ENCODE data around the gene MYO5B. TPM values are rescaled to one million over a fixed set of nuclear protein-coding genes. Genes with fewer than 3 reads are reported as not detected.
A peak's percentile ranks its signal among the peaks of the same experiment; 100 is the strongest.
"Not testable (repeated sequence)": the region's sequence is repeated elsewhere in the genome, so short reads cannot be mapped to it uniquely, and the experiment has no call there.

Gene MYO5B
- polyA plus RNA-seq, 4 donors: 45.0 to 185 (median 102) TPM

GRCh38 chr18:49901862-49902340 lies 293.0 kb downstream of the MYO5B start:
- Histone ChIP-seq H3K36me3 (ENCODE audit: control insufficient read depth in 3 of 3, insufficient read depth in 2 of 3, low read depth in 1 of 3, low read length in 3 of 3) (peaks cover 0 to 62% (median 5%) of the 10 kb centered on the region in 3 donors), H3K4me3 (ENCODE audit: low read depth in 1 of 3, low read length in 3 of 3) (no peak overlapping the region), H3K27ac (ENCODE audit: low read depth in 1 of 3, low read length in 2 of 3) (no peak overlapping the region), H3K27me3 (ENCODE audit: control insufficient read depth in 3 of 3, insufficient read depth in 3 of 3, low read length in 3 of 3) (peaks cover 0 to 4% (median 0%) of the 10 kb centered on the region in 3 donors), H3K9me3 (ENCODE audit: control insufficient read depth in 2 of 2, insufficient read depth in 1 of 2, low read depth in 1 of 2, low read length in 1 of 2) (no peaks in the 10 kb centered on the region), H3K4me1 (ENCODE audit: control insufficient read depth in 3 of 3, insufficient read depth in 2 of 3, low read depth in 1 of 3, low read length in 2 of 3) (peaks cover 0 to 14% (median 0%) of the 10 kb centered on the region in 3 donors)
- FAIRE-seq: no peak
- no peak for DNase-seq
- 87 to 89% (median 87%) methylated on average over 6 of the region's 6 CpGs for WGBS, 3 donors

GRCh38 chr18:49899657-49900330 lies 295.2 kb downstream of the MYO5B start:
- Histone ChIP-seq H3K4me3 (ENCODE audit: low read depth in 1 of 3, low read length in 3 of 3) (no peak overlapping the region), H3K9me3 (ENCODE audit: control insufficient read depth in 2 of 2, insufficient read depth in 1 of 2, low read depth in 1 of 2, low read length in 1 of 2) (no peaks in the 10 kb centered on the region), H3K27me3 (ENCODE audit: control insufficient read depth in 3 of 3, insufficient read depth in 3 of 3, low read length in 3 of 3) (peaks cover 0 to 4% (median 0%) of the 10 kb centered on the region in 3 donors), H3K36me3 (ENCODE audit: control insufficient read depth in 3 of 3, insufficient read depth in 2 of 3, low read depth in 1 of 3, low read length in 3 of 3) (peaks cover 0 to 66% (median 14%) of the 10 kb centered on the region in 3 donors), H3K27ac (ENCODE audit: low read depth in 1 of 3, low read length in 2 of 3) (no peak overlapping the region), H3K4me1 (ENCODE audit: control insufficient read depth in 3 of 3, insufficient read depth in 2 of 3, low read depth in 1 of 3, low read length in 2 of 3) (no peaks in the 10 kb centered on the region)
- no peak for FAIRE-seq
- 35 to 72% (median 41%) methylated on average over 5 of the region's 5 CpGs for WGBS, 3 donors
- peak in 1 of 2 donors; percentile 13 for DNase-seq

- FAIRE-seq (no peak), DNase-seq (peak; percentile 30 to 74)
- no peaks in the 10 kb centered on the region for H3K9me3 ChIP-seq (ENCODE audit: control insufficient read depth in 2 of 2, insufficient read depth in 1 of 2, low read depth in 1 of 2, low read length in 1 of 2)
- no peaks in the 10 kb centered on the region for H3K4me1 ChIP-seq (ENCODE audit: control insufficient read depth in 3 of 3, insufficient read depth in 2 of 3, low read depth in 1 of 3, low read length in 2 of 3)
- no peak overlapping the region for H3K27ac ChIP-seq (ENCODE audit: low read depth in 1 of 3, low read length in 2 of 3)
- H3K4me3 ChIP-seq (ENCODE audit: low read depth in 1 of 3, low read length in 3 of 3): no peak overlapping the region
- peaks cover 0 to 68% (median 14%) of the 10 kb centered on the region in 3 donors for H3K36me3 ChIP-seq (ENCODE audit: control insufficient read depth in 3 of 3, insufficient read depth in 2 of 3, low read depth in 1 of 3, low read length in 3 of 3)
- peaks cover 0 to 2% (median 0%) of the 10 kb centered on the region in 3 donors for H3K27me3 ChIP-seq (ENCODE audit: control insufficient read depth in 3 of 3, insufficient read depth in 3 of 3, low read length in 3 of 3)
- WGBS, 3 donors: 57 to 75% (median 69%) methylated on average over 7 of the region's 7 CpGs
These were observed 296.5 kb downstream of the MYO5B start for GRCh38 chr18:49898421-49898820.

- H3K36me3 ChIP-seq (ENCODE audit: control insufficient read depth in 3 of 3, insufficient read depth in 2 of 3, low read depth in 1 of 3, low read length in 3 of 3): peaks cover 3 to 63% (median 10%) of the 10 kb centered on the region in 3 donors
- peaks cover 0 to 4% (median 0%) of the 10 kb centered on the region in 3 donors for H3K27me3 ChIP-seq (ENCODE audit: control insufficient read depth in 3 of 3, insufficient read depth in 3 of 3, low read length in 3 of 3)
- H3K4me3 ChIP-seq (ENCODE audit: low read depth in 1 of 3, low read length in 3 of 3): no peak overlapping the region
- DNase-seq (no peak), FAIRE-seq (no peak)
- no peaks in the 10 kb centered on the region for H3K4me1 ChIP-seq (ENCODE audit: control insufficient read depth in 3 of 3, insufficient read depth in 2 of 3, low read depth in 1 of 3, low read length in 2 of 3)
- H3K9me3 ChIP-seq (ENCODE audit: control insufficient read depth in 2 of 2, insufficient read depth in 1 of 2, low read depth in 1 of 2, low read length in 1 of 2): no peaks in the 10 kb centered on the region
- no peak overlapping the region for H3K27ac ChIP-seq (ENCODE audit: low read depth in 1 of 3, low read length in 2 of 3)
- WGBS, 3 donors: 92 to 97% (median 92%) methylated on average over 11 of the region's 11 CpGs
These were observed 300.3 kb downstream of the MYO5B start for GRCh38 chr18:49894517-49895226.

- Histone ChIP-seq H3K9me3 (ENCODE audit: control insufficient read depth in 2 of 2, insufficient read depth in 1 of 2, low read depth in 1 of 2, low read length in 1 of 2) (no peaks in the 10 kb centered on the region), H3K27ac (ENCODE audit: low read depth in 1 of 3, low read length in 2 of 3) (no peak overlapping the region), H3K4me3 (ENCODE audit: low read depth in 1 of 3, low read length in 3 of 3) (no peak overlapping the region), H3K4me1 (ENCODE audit: control insufficient read depth in 3 of 3, insufficient read depth in 2 of 3, low read depth in 1 of 3, low read length in 2 of 3) (no peaks in the 10 kb centered on the region), H3K36me3 (ENCODE audit: control insufficient read depth in 3 of 3, insufficient read depth in 2 of 3, low read depth in 1 of 3, low read length in 3 of 3) (peaks cover 3 to 68% (median 10%) of the 10 kb centered on the region in 3 donors), H3K27me3 (ENCODE audit: control insufficient read depth in 3 of 3, insufficient read depth in 3 of 3, low read length in 3 of 3) (peaks cover 0 to 4% (median 0%) of the 10 kb centered on the region in 3 donors)
- DNase-seq (no peak), FAIRE-seq (no peak)
- WGBS, 3 donors: 85 to 96% (median 92%) methylated on average over 2 of the region's 2 CpGs
These were observed 301.9 kb downstream of the MYO5B start for GRCh38 chr18:49893036-49893435.

- DNase-seq (no peak), FAIRE-seq (no peak)
- no peaks in the 10 kb centered on the region for H3K4me1 ChIP-seq (ENCODE audit: control insufficient read depth in 3 of 3, insufficient read depth in 2 of 3, low read depth in 1 of 3, low read length in 2 of 3)
- H3K9me3 ChIP-seq (ENCODE audit: control insufficient read depth in 2 of 2, insufficient read depth in 1 of 2, low read depth in 1 of 2, low read length in 1 of 2): no peaks in the 10 kb centered on the region
- 66 to 77% (median 68%) methylated on average over 15 of the region's 15 CpGs for WGBS, 3 donors
- peaks cover 3 to 68% (median 10%) of the 10 kb centered on the region in 3 donors for H3K36me3 ChIP-seq (ENCODE audit: control insufficient read depth in 3 of 3, insufficient read depth in 2 of 3, low read depth in 1 of 3, low read length in 3 of 3)
- H3K4me3 ChIP-seq (ENCODE audit: low read depth in 1 of 3, low read length in 3 of 3): no peak overlapping the region
- no peak overlapping the region for H3K27ac ChIP-seq (ENCODE audit: low read depth in 1 of 3, low read length in 2 of 3)
- H3K27me3 ChIP-seq (ENCODE audit: control insufficient read depth in 3 of 3, insufficient read depth in 3 of 3, low read length in 3 of 3): peaks cover 0 to 4% (median 0%) of the 10 kb centered on the region in 3 donors
These were observed 302.6 kb downstream of the MYO5B start for GRCh38 chr18:49892148-49892924.

- Histone ChIP-seq H3K4me1 (ENCODE audit: control insufficient read depth in 3 of 3, insufficient read depth in 2 of 3, low read depth in 1 of 3, low read length in 2 of 3) (no peaks in the 10 kb centered on the region), H3K36me3 (ENCODE audit: control insufficient read depth in 3 of 3, insufficient read depth in 2 of 3, low read depth in 1 of 3, low read length in 3 of 3) (peaks cover 2 to 55% (median 3%) of the 10 kb centered on the region in 3 donors), H3K27me3 (ENCODE audit: control insufficient read depth in 3 of 3, insufficient read depth in 3 of 3, low read length in 3 of 3) (peaks cover 0 to 2% (median 0%) of the 10 kb centered on the region in 3 donors), H3K4me3 (ENCODE audit: low read depth in 1 of 3, low read length in 3 of 3) (no peak overlapping the region), H3K9me3 (ENCODE audit: control insufficient read depth in 2 of 2, insufficient read depth in 1 of 2, low read depth in 1 of 2, low read length in 1 of 2) (no peaks in the 10 kb centered on the region), H3K27ac (ENCODE audit: low read depth in 1 of 3, low read length in 2 of 3) (no peak overlapping the region)
- no peak for FAIRE-seq
- DNase-seq: no peak
These were observed 304.9 kb downstream of the MYO5B start for GRCh38 chr18:49890041-49890440.

GRCh38 chr18:49889552-49889951 lies 305.4 kb downstream of the MYO5B start:
- H3K9me3 ChIP-seq (ENCODE audit: control insufficient read depth in 2 of 2, insufficient read depth in 1 of 2, low read depth in 1 of 2, low read length in 1 of 2); H3K4me3 ChIP-seq (ENCODE audit: low read depth in 1 of 3, low read length in 3 of 3); H3K27me3 ChIP-seq (ENCODE audit: control insufficient read depth in 3 of 3, insufficient read depth in 3 of 3, low read length in 3 of 3); FAIRE-seq; H3K4me1 ChIP-seq (ENCODE audit: control insufficient read depth in 3 of 3, insufficient read depth in 2 of 3, low read depth in 1 of 3, low read length in 2 of 3); DNase-seq; H3K27ac ChIP-seq (ENCODE audit: low read depth in 1 of 3, low read length in 2 of 3): not testable (repeated sequence)
- WGBS, 3 donors: 36 to 71% (median 42%) methylated on average over 2 of the region's 2 CpGs
- H3K36me3 ChIP-seq (ENCODE audit: control insufficient read depth in 3 of 3, insufficient read depth in 2 of 3, low read depth in 1 of 3, low read length in 3 of 3): peaks cover 0 to 50% (median 3%) of the 10 kb centered on the region in 3 donors

Measured in small intestine (tissue), 7 donors.